ENCODE results near the gene CPA1.

CPA1 gene

GRCh38 chr7:130356121-130356875 is 24.0 kb upstream of the CPA1 start:
- no peak for DNase-seq (ENCODE audit: low read depth in 2 of 2)

GRCh38 chr7:130356876-130357611 is 23.2 kb upstream of the CPA1 start:
- DNase-seq (ENCODE audit: low read depth in 2 of 2): no peak

- DNase-seq (ENCODE audit: low read depth in 2 of 2): no peak
Measured at GRCh38 chr7:130358471-130358870, 21.8 kb upstream of the CPA1 start.

- no peak for DNase-seq (ENCODE audit: low read depth in 2 of 2)
Measured at GRCh38 chr7:130359276-130359857, 20.9 kb upstream of the CPA1 start.

DNA sequence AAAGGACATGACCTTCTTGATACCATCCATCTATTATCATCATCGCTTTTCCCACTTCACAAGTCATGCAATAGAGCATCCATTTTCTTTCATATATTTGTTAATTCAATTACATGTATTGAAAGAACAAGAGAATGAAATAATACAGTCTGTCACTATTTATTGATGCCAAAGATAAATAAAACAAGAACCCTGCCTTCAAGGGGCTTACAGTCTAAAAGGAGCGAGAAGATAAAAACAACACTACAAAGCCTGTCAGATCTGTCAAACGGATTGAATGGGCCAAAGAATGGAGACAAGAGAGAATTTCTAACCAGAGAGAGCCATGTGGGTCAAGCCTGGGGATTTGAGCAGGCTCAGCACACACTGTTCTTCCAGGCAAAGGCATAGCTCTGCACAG is 19.8 kb upstream of the CPA1 start:
- DNase-seq (ENCODE audit: low read depth in 2 of 2): no peak

DNA sequence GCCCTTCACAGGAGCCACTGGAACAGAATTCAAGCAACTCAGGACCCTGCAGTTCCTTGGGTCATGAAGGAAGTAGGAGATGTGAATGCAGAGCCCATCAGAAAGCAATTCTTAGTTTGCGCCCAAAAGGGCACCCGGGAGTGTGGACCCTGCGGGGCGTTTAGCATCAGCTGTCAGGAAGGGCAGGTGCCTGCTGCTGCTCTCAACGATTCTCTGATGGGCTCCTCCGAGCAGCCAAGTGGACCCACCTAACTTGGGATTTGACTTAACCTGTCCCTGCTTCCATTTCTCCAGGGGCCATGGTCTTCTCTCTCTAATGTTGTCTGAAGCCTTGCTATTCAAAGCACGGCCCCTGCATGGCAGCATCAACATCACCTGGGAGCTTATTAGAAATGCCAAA is 18.6 kb upstream of the CPA1 start:
- no peak for DNase-seq (ENCODE audit: low read depth in 2 of 2)

- no peak for DNase-seq (ENCODE audit: low read depth in 2 of 2)
Measured at GRCh38 chr7:130362251-130362816, 18.0 kb upstream of the CPA1 start.

DNA sequence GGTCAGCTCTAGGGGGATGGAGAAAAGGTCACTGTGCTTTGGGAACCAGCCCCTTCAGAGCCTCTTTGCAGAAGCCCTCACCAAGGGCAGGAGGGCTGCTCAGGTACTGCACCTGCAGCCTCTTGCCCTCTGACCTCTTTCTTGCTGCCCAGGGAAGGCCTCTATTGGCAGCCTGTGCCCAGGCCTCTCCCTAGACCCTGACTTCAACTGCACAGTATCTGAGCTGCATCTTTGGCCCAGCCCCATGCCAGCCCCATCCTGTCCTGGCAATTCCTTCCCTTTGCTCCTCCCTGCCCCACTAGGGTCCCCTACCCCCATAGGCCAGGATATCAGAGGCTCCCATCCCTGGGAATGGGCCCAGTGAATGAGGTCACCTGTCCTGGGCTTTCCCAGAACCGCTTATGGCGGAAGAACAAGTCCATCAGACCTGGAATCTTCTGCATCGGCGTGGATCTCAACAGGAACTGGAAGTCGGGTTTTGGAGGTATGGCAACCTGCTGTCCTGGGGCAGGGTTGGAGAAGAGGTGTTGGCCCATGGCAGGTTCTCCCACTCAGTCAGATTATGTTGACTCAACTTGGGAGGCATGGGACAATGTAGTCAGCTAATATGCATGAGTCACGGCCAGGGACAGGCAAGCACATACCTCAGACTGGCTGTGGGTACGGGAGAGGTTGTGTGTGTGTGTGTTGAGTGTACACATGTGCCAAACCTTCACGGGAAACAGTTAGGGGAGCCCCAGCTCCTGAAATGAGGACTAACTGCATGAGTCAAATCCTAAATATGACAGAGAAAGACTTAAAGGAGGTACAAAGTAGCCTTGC is 17.1 kb upstream of the CPA1 start:
- no peak for DNase-seq (ENCODE audit: low read depth in 2 of 2)

DNA sequence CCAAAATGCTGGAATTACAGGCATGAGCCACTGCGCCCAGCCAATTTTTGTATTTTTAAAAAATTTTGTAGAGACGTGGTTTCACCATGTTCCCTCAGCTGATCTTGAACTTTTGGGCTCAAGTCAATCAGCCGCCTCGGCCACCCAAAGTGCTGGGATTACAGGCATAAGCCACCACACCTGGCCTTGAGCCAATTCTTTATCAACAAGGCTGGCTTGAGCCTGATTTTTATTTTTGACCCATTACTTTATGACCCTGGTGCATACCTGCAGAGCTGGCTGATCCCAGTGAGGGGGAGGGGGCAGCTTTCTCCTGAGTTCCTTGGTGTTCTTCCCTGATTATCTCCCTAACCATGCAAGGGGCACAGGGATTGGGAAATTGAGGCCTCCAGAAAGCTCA is 15.8 kb upstream of the CPA1 start:
- DNase-seq (ENCODE audit: low read depth in 2 of 2): no peak

DNA sequence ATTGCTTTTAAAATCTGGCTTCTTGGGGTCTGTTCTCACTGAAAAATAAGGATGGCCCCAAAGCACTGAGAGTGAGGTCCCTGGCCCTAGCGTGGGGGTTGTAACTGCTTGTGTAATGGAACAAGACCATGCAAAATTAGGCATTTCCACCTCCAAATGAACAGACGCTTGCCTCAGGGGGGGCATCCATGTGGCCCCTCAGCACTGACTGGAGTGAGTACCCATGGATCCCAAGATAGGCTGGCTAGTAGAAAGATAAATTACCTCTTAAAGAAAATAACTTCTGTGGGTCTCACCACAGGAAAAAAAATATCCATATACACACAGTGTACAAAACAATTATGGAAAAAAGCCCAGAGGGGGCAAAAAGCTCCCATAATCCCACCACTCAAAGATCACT is 15.2 kb upstream of the CPA1 start:
- no peak for DNase-seq (ENCODE audit: low read depth in 2 of 2)

GRCh38 chr7:130365511-130366441 is 14.5 kb upstream of the CPA1 start:
- DNase-seq (ENCODE audit: low read depth in 2 of 2): no peak

DNA sequence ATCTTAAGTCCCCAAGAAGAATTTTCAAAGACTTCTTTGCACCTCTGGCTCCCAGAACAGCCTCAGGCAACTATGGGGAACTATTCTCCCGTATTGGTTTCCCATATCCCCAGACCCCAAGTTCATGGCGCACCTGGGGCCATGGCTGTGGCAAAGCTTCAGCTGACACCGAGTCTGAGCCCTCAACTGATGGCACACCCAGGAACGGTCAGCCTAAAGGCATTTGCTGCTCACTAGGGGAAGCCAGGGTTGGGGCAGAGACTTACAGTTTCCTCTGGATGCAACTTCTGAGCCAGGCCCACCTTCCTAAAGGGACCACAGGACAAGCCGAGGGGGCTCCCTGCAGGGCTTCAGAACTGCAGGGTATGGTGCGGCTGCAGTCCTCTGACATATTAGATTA is 13.7 kb upstream of the CPA1 start:
- no peak for DNase-seq (ENCODE audit: low read depth in 2 of 2)

DNA sequence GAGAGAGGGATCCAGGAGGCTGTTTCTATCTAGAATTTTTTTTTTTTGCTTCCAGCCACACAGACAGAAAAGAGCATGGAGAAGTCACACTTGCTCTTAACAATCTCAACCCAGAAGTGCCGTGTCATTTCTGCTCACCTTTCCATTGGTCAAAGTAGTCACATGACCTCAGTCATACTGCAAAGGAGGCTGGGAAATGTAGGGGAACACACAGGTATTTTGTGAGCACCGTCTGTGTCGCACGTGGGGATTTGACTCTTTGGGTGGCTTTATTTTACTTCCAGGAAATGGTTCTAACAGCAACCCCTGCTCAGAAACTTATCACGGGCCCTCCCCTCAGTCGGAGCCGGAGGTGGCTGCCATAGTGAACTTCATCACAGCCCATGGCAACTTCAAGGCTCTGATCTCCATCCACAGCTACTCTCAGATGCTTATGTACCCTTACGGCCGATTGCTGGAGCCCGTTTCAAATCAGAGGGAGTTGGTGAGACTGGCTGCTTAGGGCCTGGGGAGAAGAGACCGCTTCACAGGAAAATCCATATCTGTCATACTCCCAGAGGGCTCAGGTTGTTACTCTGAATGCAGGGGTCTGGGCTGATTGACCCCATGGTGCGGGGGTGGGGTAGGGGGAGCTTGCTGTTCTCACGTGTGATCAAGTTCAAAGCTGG is 13.1 kb upstream of the CPA1 start:
- DNase-seq (ENCODE audit: low read depth in 2 of 2): no peak

DNA sequence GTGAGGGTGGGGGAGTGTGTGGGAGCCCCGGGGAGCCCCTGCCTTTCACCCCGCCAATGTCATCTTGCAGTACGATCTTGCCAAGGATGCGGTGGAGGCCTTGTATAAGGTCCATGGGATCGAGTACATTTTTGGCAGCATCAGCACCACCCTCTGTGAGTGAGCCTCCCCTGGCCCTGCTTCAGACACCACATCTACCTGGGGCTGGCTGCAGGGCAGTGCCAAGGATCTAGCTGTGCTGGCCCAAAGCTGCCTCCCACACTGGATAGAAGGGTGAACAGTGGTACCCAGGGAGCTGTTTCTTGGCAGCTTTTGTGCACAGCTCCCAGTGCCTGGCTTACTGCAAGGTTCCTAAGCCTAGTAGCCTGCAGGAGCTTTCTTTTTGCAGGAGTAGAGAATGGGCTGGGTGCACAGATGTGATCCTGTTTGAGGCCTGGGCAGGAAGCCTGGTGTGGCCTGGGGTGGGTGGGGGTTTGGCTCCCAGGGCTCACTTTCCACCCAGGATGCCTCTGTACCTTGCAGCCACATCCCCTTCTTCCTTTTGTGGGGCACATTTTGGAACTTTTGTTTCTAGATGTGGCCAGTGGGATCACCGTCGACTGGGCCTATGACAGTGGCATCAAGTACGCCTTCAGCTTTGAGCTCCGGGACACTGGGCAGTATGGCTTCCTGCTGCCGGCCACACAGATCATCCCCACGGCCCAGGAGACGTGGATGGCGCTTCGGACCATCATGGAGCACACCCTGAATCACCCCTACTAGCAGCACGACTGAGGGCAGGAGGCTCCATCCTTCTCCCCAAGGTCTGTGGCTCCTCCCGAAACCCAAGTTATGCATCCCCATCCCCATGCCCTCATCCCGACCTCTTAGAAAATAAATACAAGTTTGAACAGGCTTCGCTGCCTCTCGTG is 12.2 kb upstream of the CPA1 start:
- no peak for DNase-seq (ENCODE audit: low read depth in 2 of 2)

- DNase-seq (ENCODE audit: low read depth in 2 of 2): no peak
Measured at GRCh38 chr7:130369110-130369711, 11.1 kb upstream of the CPA1 start.

GRCh38 chr7:130369831-130370550 is 10.3 kb upstream of the CPA1 start:
- no peak for DNase-seq (ENCODE audit: low read depth in 2 of 2)

- no peak for DNase-seq (ENCODE audit: low read depth in 2 of 2)
Measured at GRCh38 chr7:130371046-130371445, 9.2 kb upstream of the CPA1 start.

Data from stimulated activated CD4-positive, alpha-beta T cell treated with anti-CD3 and anti-CD28 coated beads, Interleukin-1b, Interleukin-23, amount 100 ng/mL, for 1 hour (primary cell).